ENCODE results near the gene MACROD2. TPM values are rescaled to one million over a fixed set of nuclear protein-coding genes. Genes with fewer than 3 reads are reported as not detected.

The MACROD2 gene
- total RNA-seq, 1 experiment from 2014 or later: 1.6 TPM

GRCh38 chr20:16043931-16044330 lies 2048.6 kb downstream of the MACROD2 start:
- DNase-seq: no peak
- no CpG with 5 or more reads among the region's 3 CpGs for WGBS (ENCODE audit: extremely low coverage, insufficient read length, low lambda C conversion rate)
- Histone ChIP-seq H2BK120ac (ENCODE audit: low read depth, low read length, poor library complexity, severe bottlenecking) (no peak overlapping the region), H3K9ac (ENCODE audit: extremely low read depth, insufficient read length, low read length) (no peak overlapping the region), H4K8ac (replicated peaks; ENCODE audit: insufficient read length, low read depth, low read length) (no peak overlapping the region), H3K23ac (ENCODE audit: insufficient read length, low read depth, low read length) (no peak overlapping the region), H3K4ac (ENCODE audit: low read depth, low read length) (no peak overlapping the region), H2BK12ac (ENCODE audit: insufficient read length, low read depth, low read length) (no peak overlapping the region), H3K27ac (ENCODE audit: insufficient read length, low read depth, low read length) (no peak overlapping the region), H3K79me2 (ENCODE audit: insufficient read depth, low read length) (no peaks in the 10 kb centered on the region), H3K4me1 (ENCODE audit: insufficient read depth, low read length) (no peaks in the 10 kb centered on the region; the same call in 1 of the 2 replicates), H2AK5ac (ENCODE audit: insufficient read length, low read length) (no peak overlapping the region), H4K91ac (ENCODE audit: insufficient read length, low read depth, low read length) (no peak overlapping the region), H4K20me1 (ENCODE audit: control insufficient read depth, insufficient read depth, insufficient read length) (no peaks in the 10 kb centered on the region), H3K9me3 (ENCODE audit: control insufficient read depth, low read depth, low read length) (no peaks in the 10 kb centered on the region), H3T11ph (ENCODE audit: low read length) (no peak overlapping the region), H3K79me1 (ENCODE audit: insufficient read depth, low read depth, low read length, poor library complexity, severe bottlenecking) (no peaks in the 10 kb centered on the region), H3K14ac (ENCODE audit: insufficient read depth, low read length) (no peak overlapping the region), H3K18ac (ENCODE audit: insufficient read length, low read depth, low read length) (no peak overlapping the region), H4K5ac (ENCODE audit: insufficient read length, low read depth, low read length) (no peak overlapping the region), H3K23me2 (ENCODE audit: insufficient read length, low read depth, low read length, poor library complexity, severe bottlenecking) (no peaks in the 10 kb centered on the region), H2BK5ac (ENCODE audit: insufficient read length, low read length) (no peak overlapping the region), H3K56ac (ENCODE audit: insufficient read length, low read depth, low read length) (no peak overlapping the region), H2AFZ (ENCODE audit: low read length) (no peak overlapping the region), H2BK20ac (ENCODE audit: low read depth, low read length, poor library complexity, severe bottlenecking) (no peak overlapping the region), H3K27me3 (ENCODE audit: insufficient read depth, low read length) (no peaks in the 10 kb centered on the region), H2BK15ac (ENCODE audit: low read depth, low read length) (no peak overlapping the region), H3K4me2 (ENCODE audit: insufficient read depth, insufficient read length, low read length) (no peak overlapping the region)
- H3K4me1 Mint-ChIP-seq: peaks cover 2 to 11% of the 10 kb centered on the region in 2 experiments; a peak in 3 of 4 replicates
- no peaks in the 10 kb centered on the region for H3K36me3 Mint-ChIP-seq (ENCODE audit: insufficient read depth in 1 of 3, low read depth in 3 of 3)
- no peaks in the 10 kb centered on the region for H3K9me3 Mint-ChIP-seq
- H3K27me3 Mint-ChIP-seq (ENCODE audit: low read depth): no peaks in the 10 kb centered on the region
- H3K27ac Mint-ChIP-seq: no peak overlapping the region
- no peak for TF ChIP-seq CTCF (conservative IDR thresholded peaks at IDR 0.05)
- H3K4me3 Mint-ChIP-seq: no peak overlapping the region; a peak in 1 of 5 replicates

Measured in H9 (cell line).